Smooth muscle cell (in vitro differentiated cells): ENCODE data around the gene CCDC17. TPM values are rescaled to one million over a fixed set of nuclear protein-coding genes. Genes with fewer than 3 reads are reported as not detected.

ENCODE experiments used
- DNase-seq: peaks from one replicate; lab custom pipeline; 2025; ENCODE audit not compliant: unreplicated experiment; lab: John Stamatoyannopoulos, UW
- H2AFZ ChIP-seq: fragments of 200-600 bp; sonication (generic); 2 replicates; pipeline ENCODE4 v1.6.0; 2016; ENCODE audit warnings: antibody characterized with exemption, low read depth, mild to moderate bottlenecking
- H3F3A ChIP-seq: fragments of 200-600 bp; sonication (generic); 2 replicates; pipeline ENCODE4 v1.6.0; 2017; ENCODE audit warnings: antibody characterized with exemption, low read depth
- H3K27ac ChIP-seq: fragments of 200-600 bp; sonication (generic); 2 replicates; pipeline ENCODE4 v1.5.1; 2016; ENCODE audit warnings: low read depth, mild to moderate bottlenecking
- H3K27me3 ChIP-seq: fragments of 200-600 bp; sonication (generic); 2 replicates; pipeline ENCODE4 v1.6.1; 2016; ENCODE audit warnings: low read depth, mild to moderate bottlenecking
- H3K36me3 ChIP-seq: fragments of 200-600 bp; sonication (generic); 2 replicates; pipeline ENCODE4 v1.5.1; 2016; ENCODE audit warnings: low read depth
- H3K4me1 ChIP-seq: fragments of 200-600 bp; sonication (generic); 2 replicates; pipeline ENCODE4 v1.5.1; 2016; ENCODE audit warnings: low read depth
- H3K4me2 ChIP-seq: fragments of 200-600 bp; sonication (generic); 2 replicates; pipeline ENCODE4 v1.6.0; 2016; ENCODE audit warnings: mild to moderate bottlenecking
- H3K4me3 ChIP-seq: fragments of 200-600 bp; sonication (generic); 2 replicates; pipeline ENCODE4 v1.5.1; 2016; ENCODE audit warnings: mild to moderate bottlenecking
- H3K79me2 ChIP-seq: fragments of 200-600 bp; sonication (generic); 2 replicates; pipeline ENCODE4 v1.6.0; 2016; ENCODE audit warnings: low read depth, mild to moderate bottlenecking
- H3K9ac ChIP-seq: fragments of 200-600 bp; sonication (generic); 2 replicates; pipeline ENCODE4 v1.6.0; 2016; ENCODE audit warnings: low read depth
- H3K9me3 ChIP-seq: fragments of 200-600 bp; sonication (generic); replicated peaks from 2 replicates; pipeline ENCODE4 v1.5.1; 2016; ENCODE audit warnings: low read depth
- H4K20me1 ChIP-seq: fragments of 200-600 bp; sonication (generic); 2 replicates; pipeline ENCODE4 v1.6.0; 2016; ENCODE audit warnings: low read depth
- CTCF ChIP-seq: fragments of 200-600 bp; sonication (generic); IDR thresholded peaks from 2 replicates; pipeline ENCODE4 v1.5.1; 2017; ENCODE audit warnings: borderline replicate concordance, mild to moderate bottlenecking, antibody characterized with exemption; ENCODE audit not compliant: insufficient read depth, poor library complexity, severe bottlenecking
- WGBS: methylation state at CpG from one replicate; pipeline ENCODE4 v1.1.7; 2016; ENCODE audit warnings: low lambda C conversion rate; 5-methylcytosine and 5-hydroxymethylcytosine counted together
- polyA plus RNA-seq: library from polyadenylated mRNA; unstranded; fragments of >200 nt; fragmentation: Nextera tagmentation; extraction: Ambion mirVana; gene quantifications from 2 replicates; pipeline ENCODE4 v1.2.1, GENCODE V29; 2016
- total RNA-seq: library from RNA; depleted of rRNA; stranded (reverse); fragments of >200 nt; gene quantifications from 2 replicates; pipeline ENCODE4 v1.2.3, GENCODE V29; 2014

Gene CCDC17
- total and polyA plus RNA-seq, 2 experiments from 2014 or later, result 0.64 to 2.5 TPM

- Histone ChIP-seq H2AFZ (no peak overlapping the region), H3K36me3 (peaks cover 32% of the 10 kb centered on the region), H3K4me1 (no peaks in the 10 kb centered on the region), H3K9ac (no peak overlapping the region), H3K27ac (no peak overlapping the region), H3K27me3 (no peaks in the 10 kb centered on the region), H3F3A (no peaks in the 10 kb centered on the region), H3K9me3 (no peaks in the 10 kb centered on the region), H4K20me1 (peaks cover 80% of the 10 kb centered on the region), H3K4me2 (no peak overlapping the region), H3K79me2 (peaks cover 68% of the 10 kb centered on the region), H3K4me3 (no peak overlapping the region)
- WGBS, result 98% methylated on average over 2 of the region's 2 CpGs
- DNase-seq, result no peak
- TF ChIP-seq CTCF, result no peak
Measured at GRCh38 chr1:45659222-45659621, 35.4 kb upstream of the CCDC17 start.

- TF ChIP-seq CTCF, result no peak
- H3K36me3 ChIP-seq, result peaks cover 35% of the 10 kb centered on the region
- no peak overlapping the region for H3K27ac ChIP-seq
- H3K9me3 ChIP-seq, result no peaks in the 10 kb centered on the region
- H2AFZ ChIP-seq, result no peak overlapping the region
- H3K4me1 ChIP-seq, result no peaks in the 10 kb centered on the region
- 100% methylated on average over 2 of the region's 2 CpGs for WGBS
- peaks cover 76% of the 10 kb centered on the region for H4K20me1 ChIP-seq
- H3K4me3 ChIP-seq, result no peak overlapping the region
- peaks cover 61% of the 10 kb centered on the region for H3K79me2 ChIP-seq
- H3F3A ChIP-seq, result no peaks in the 10 kb centered on the region
- H3K27me3 ChIP-seq, result no peaks in the 10 kb centered on the region
- no peak overlapping the region for H3K4me2 ChIP-seq
- H3K9ac ChIP-seq, result no peak overlapping the region
- DNase-seq, result no peak
Measured at GRCh38 chr1:45658171-45658570, 34.3 kb upstream of the CCDC17 start.

- Histone ChIP-seq H3F3A (no peaks in the 10 kb centered on the region), H3K9ac (no peak overlapping the region), H3K27ac (no peak overlapping the region), H3K4me3 (no peak overlapping the region), H4K20me1 (peaks cover 67% of the 10 kb centered on the region), H3K79me2 (peaks cover 46% of the 10 kb centered on the region), H3K27me3 (no peaks in the 10 kb centered on the region), H3K36me3 (peaks cover 35% of the 10 kb centered on the region), H3K9me3 (no peaks in the 10 kb centered on the region), H3K4me1 (no peaks in the 10 kb centered on the region), H3K4me2 (no peak overlapping the region), H2AFZ (no peak overlapping the region)
- TF ChIP-seq CTCF, result no peak
- DNase-seq, result no peak
- 96% methylated on average over 3 of the region's 3 CpGs for WGBS
Measured at GRCh38 chr1:45656573-45657226, 32.8 kb upstream of the CCDC17 start.
